Activated T-helper 1 cell treated with anti-CD3 and anti-CD28 coated beads, Interleukin-12 subunit alpha, Interleukin-12 subunit beta, Interleukin-2, Interleukin-4 antibody, amounts not matched to agents 30 ng/mL and 10 ng/mL and 1 ng/mL, durations not matched to agents 14 hours and 24 hours and 36 hours (primary cell): ENCODE measurements around the gene CFAP46. TPM values are rescaled to one million over a fixed set of nuclear protein-coding genes. Genes with fewer than 3 reads are reported as not detected.

Source experiments
- DNase-seq: peaks from one replicate; pipeline ENCODE4 v3.0.0; 2021; ENCODE audit warnings: low spot score
- H3K27ac Mint-ChIP-seq: one replicate; pipeline ENCODE4 v1.8.0; 2021; ENCODE audit warnings: mild to moderate bottlenecking, mixed read lengths
- H3K27me3 Mint-ChIP-seq: one replicate; pipeline ENCODE4 v1.8.0; 2022; ENCODE audit warnings: mild to moderate bottlenecking, moderate library complexity, mixed read lengths; ENCODE audit not compliant: insufficient read depth
- H3K36me3 Mint-ChIP-seq: one replicate; pipeline ENCODE4 v1.8.0; 2021; ENCODE audit warnings: low read depth, mixed read lengths
- H3K4me1 Mint-ChIP-seq: one replicate; pipeline ENCODE4 v1.8.0; 2021; ENCODE audit warnings: low read depth, mixed read lengths
- H3K4me3 Mint-ChIP-seq: one replicate; pipeline ENCODE4 v1.8.0; 2021; ENCODE audit warnings: mild to moderate bottlenecking, moderate library complexity, mixed read lengths
- H3K9me3 Mint-ChIP-seq: one replicate; pipeline ENCODE4 v1.8.0; 2021; ENCODE audit warnings: mixed read lengths
- intact Hi-C: fragments of 100-400 bp; cut with micrococcal nuclease; formaldehyde crosslinking; loops from one replicate; pipeline ENCODE4 v1.15.1; 2024
- total RNA-seq: library from RNA; stranded (reverse); gene quantifications from 2 replicates; pipeline ENCODE4 v1.2.3, GENCODE V29; 2022

CFAP46 gene
- total RNA-seq, 1 donor from 2014 or later: not detected

GRCh38 chr10:132964231-132964630 lies 21.9 kb upstream of the CFAP46 start:
- Mint-ChIP-seq H3K36me3 (no peaks in the 10 kb centered on the region), H3K9me3 (no peaks in the 10 kb centered on the region), H3K4me1 (peaks cover 16% of the 10 kb centered on the region), H3K27ac (no peak overlapping the region), H3K4me3 (no peak overlapping the region), H3K27me3 (peaks cover 14% of the 10 kb centered on the region)
- intact Hi-C loops: loop anchor here (5.0 kb wide), 1 partner anchor 202 kb away; no protein-coding TSS in a partner anchor
- no peak for DNase-seq

- no peaks in the 10 kb centered on the region for H3K36me3 Mint-ChIP-seq
- no peak for DNase-seq
- peak overlapping the region; percentile 53 for H3K27ac Mint-ChIP-seq
- H3K4me1 Mint-ChIP-seq: peaks cover 16% of the 10 kb centered on the region
- H3K4me3 Mint-ChIP-seq: peak overlapping the region; percentile 70
- H3K27me3 Mint-ChIP-seq: peaks cover 11% of the 10 kb centered on the region
- intact Hi-C loops: loop anchor here (5.0 kb wide), 1 partner anchor 201 kb away; no protein-coding TSS in a partner anchor
- H3K9me3 Mint-ChIP-seq: no peaks in the 10 kb centered on the region
Observed at GRCh38 chr10:132963430-132963960, 21.1 kb upstream of the CFAP46 start.

- intact Hi-C loops: loop anchor here (1.0 to 5.0 kb wide), 2 partner anchors 201 to 296 kb away; no protein-coding TSS in a partner anchor
- peak overlapping the region; percentile 90 for H3K4me3 Mint-ChIP-seq
- H3K27ac Mint-ChIP-seq: peak overlapping the region; percentile 68
- H3K9me3 Mint-ChIP-seq: no peaks in the 10 kb centered on the region
- H3K36me3 Mint-ChIP-seq: no peaks in the 10 kb centered on the region
- no peak for DNase-seq
- H3K4me1 Mint-ChIP-seq: peaks cover 16% of the 10 kb centered on the region
- H3K27me3 Mint-ChIP-seq: peaks cover 11% of the 10 kb centered on the region
Observed at GRCh38 chr10:132962623-132963429, 20.5 kb upstream of the CFAP46 start.

DNA sequence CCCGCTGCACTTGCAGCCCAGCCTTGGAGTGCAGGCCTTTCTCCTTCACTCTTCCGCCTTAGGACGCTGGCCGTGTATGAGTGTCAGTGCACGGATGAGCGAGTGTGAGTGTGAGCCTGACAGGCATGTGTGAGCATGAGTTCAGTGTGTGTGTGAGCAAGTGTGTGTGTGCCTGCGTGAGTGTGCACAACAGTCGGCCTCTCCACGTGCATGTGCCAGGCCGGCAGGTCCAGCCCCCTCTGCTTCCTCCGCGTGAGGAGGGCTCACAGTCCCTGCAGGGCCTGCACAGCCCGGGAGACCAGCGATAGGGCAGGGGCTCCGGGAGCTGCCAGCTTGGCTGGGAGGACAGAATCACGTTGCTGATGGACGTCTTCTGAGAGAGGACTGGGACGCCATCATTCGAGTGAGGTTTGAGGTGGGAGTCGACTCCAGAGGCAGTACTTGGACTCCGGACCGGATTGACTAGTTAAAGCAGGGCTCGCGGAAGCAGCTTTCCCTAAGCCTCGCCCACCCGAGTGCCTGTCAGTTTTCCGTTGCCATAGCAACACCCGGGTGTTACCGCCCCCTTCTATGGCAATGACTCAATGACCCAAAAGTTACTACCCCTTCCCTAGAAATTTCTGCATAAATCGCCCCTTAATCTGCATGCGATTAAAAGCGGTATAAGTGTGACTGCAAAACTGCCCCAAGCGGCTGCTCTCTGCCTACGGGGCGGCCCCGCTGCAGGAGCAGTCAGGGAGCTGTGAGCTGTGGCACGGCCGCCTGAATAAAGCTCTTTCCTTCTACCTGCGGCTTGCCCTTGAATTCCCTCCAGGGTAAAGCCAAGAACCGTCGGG lies 19.6 kb upstream of the CFAP46 start:
- Mint-ChIP-seq H3K4me1 (peaks cover 16% of the 10 kb centered on the region), H3K27ac (peak overlapping the region; percentile 68), H3K36me3 (no peaks in the 10 kb centered on the region), H3K9me3 (no peaks in the 10 kb centered on the region), H3K4me3 (peak overlapping the region; percentile 90), H3K27me3 (peaks cover 11% of the 10 kb centered on the region)
- intact Hi-C loops: loop anchor here (1.0 to 5.0 kb wide), 2 partner anchors 200 to 297 kb away; no protein-coding TSS in a partner anchor
- peak; percentile 54 for DNase-seq

DNA sequence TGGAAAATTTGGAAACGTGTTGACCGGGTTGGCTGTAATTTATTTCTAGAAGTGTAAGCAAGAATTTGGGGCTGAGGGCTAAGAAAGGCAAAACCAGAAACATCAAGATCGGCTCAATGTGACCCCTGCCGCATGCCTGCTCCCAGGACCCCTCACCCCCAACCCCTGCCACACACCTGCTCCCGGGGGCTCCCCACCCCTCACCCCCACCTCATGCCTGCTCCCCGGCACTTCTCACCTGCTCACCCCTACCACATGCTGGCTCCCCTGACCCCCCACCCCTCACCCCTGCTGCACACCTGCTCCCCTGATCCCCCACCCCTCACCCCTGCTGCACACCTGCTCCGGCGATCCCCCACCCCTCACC lies 19.0 kb upstream of the CFAP46 start:
- peaks cover 11% of the 10 kb centered on the region for H3K27me3 Mint-ChIP-seq
- peaks cover 16% of the 10 kb centered on the region for H3K4me1 Mint-ChIP-seq
- H3K36me3 Mint-ChIP-seq: no peaks in the 10 kb centered on the region
- intact Hi-C loops: loop anchor here (5.0 kb wide), 1 partner anchor 199 kb away; no protein-coding TSS in a partner anchor
- no peak for DNase-seq
- no peak overlapping the region for H3K27ac Mint-ChIP-seq
- no peak overlapping the region for H3K4me3 Mint-ChIP-seq
- H3K9me3 Mint-ChIP-seq: no peaks in the 10 kb centered on the region

- intact Hi-C loops: loop anchor here (5.0 kb wide), 1 partner anchor 199 kb away; no protein-coding TSS in a partner anchor
- peaks cover 16% of the 10 kb centered on the region for H3K4me1 Mint-ChIP-seq
- no peak overlapping the region for H3K27ac Mint-ChIP-seq
- H3K27me3 Mint-ChIP-seq: peaks cover 8% of the 10 kb centered on the region
- H3K36me3 Mint-ChIP-seq: no peaks in the 10 kb centered on the region
- no peak overlapping the region for H3K4me3 Mint-ChIP-seq
- no peaks in the 10 kb centered on the region for H3K9me3 Mint-ChIP-seq
- DNase-seq: no peak
Observed at GRCh38 chr10:132960631-132961419, 18.5 kb upstream of the CFAP46 start.

DNA sequence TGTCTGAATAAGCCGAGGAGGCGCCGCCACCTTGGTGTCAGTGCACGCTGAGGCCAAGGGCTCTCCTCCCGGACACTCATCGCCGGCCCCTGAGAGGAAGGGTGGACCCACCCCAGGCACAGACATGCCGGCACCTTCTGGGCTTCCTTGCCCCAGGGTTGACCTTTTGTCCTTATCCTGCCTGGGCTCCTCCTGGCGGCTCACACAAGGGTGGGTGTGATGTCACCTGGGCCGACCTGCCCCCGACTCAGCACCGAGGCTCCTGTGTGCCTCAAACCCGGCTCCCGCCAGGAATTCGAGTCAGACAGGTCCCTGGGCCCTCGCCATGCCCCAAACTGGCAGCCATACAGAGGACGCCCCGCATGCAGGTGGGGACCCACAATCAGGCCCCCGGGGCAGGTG lies 17.7 kb upstream of the CFAP46 start:
- H3K27ac Mint-ChIP-seq: no peak overlapping the region
- H3K4me1 Mint-ChIP-seq: peaks cover 16% of the 10 kb centered on the region
- H3K27me3 Mint-ChIP-seq: peaks cover 5% of the 10 kb centered on the region
- no peak for DNase-seq
- no peaks in the 10 kb centered on the region for H3K9me3 Mint-ChIP-seq
- no peak overlapping the region for H3K4me3 Mint-ChIP-seq
- intact Hi-C loops: loop anchor here (5.0 kb wide), 1 partner anchor 198 kb away; no protein-coding TSS in a partner anchor
- no peaks in the 10 kb centered on the region for H3K36me3 Mint-ChIP-seq

- intact Hi-C loops: no loop called here
- no peaks in the 10 kb centered on the region for H3K36me3 Mint-ChIP-seq
- no peak overlapping the region for H3K27ac Mint-ChIP-seq
- H3K4me1 Mint-ChIP-seq: peaks cover 16% of the 10 kb centered on the region
- H3K27me3 Mint-ChIP-seq: peaks cover 5% of the 10 kb centered on the region
- no peaks in the 10 kb centered on the region for H3K9me3 Mint-ChIP-seq
- H3K4me3 Mint-ChIP-seq: no peak overlapping the region
- no peak for DNase-seq
Observed at GRCh38 chr10:132959559-132959961, 17.2 kb upstream of the CFAP46 start.

DNA sequence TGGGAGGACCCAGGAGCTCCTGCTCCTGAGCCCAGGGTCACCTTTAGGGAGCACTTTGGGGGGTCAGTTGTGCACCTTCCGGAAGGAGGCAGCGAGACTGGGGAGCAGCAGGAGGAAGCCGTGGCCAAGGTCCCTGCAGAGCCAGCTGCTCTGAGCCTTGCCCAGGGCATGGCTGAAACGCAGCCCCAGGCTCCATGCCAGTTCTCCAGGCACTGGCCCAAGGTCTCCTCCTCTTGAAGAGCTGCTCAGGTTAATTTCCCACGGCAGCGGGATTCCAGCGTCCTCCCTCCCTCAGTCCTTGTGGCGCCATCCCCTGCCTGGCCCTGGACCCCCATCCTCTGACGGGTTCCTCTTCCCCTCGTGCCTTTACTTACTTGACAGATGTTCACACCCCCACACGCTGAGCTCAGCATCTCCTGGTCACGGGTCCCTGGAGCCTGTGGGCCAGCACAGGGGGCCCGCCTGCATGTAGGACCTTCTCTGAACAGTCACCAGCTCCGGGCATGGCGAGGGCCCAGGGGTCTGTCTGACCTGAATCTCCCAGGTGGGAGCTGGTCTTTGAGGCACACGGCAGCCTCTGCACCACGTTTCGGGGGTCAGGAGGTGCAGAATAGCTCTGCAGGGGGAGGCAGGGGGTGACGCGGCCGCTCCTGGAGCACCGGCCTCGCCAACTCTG lies 16.7 kb upstream of the CFAP46 start:
- peaks cover 6% of the 10 kb centered on the region for H3K27me3 Mint-ChIP-seq
- DNase-seq: no peak
- no peak overlapping the region for H3K4me3 Mint-ChIP-seq
- H3K27ac Mint-ChIP-seq: no peak overlapping the region
- no peaks in the 10 kb centered on the region for H3K36me3 Mint-ChIP-seq
- intact Hi-C loops: no loop called here
- H3K4me1 Mint-ChIP-seq: peaks cover 16% of the 10 kb centered on the region
- no peaks in the 10 kb centered on the region for H3K9me3 Mint-ChIP-seq

- Mint-ChIP-seq H3K36me3 (no peaks in the 10 kb centered on the region), H3K9me3 (no peaks in the 10 kb centered on the region), H3K27me3 (peaks cover 7% of the 10 kb centered on the region), H3K27ac (no peak overlapping the region), H3K4me3 (no peak overlapping the region), H3K4me1 (peaks cover 13% of the 10 kb centered on the region)
- intact Hi-C loops: no loop called here
- DNase-seq: no peak
Observed at GRCh38 chr10:132957981-132958882, 15.9 kb upstream of the CFAP46 start.

- Mint-ChIP-seq H3K36me3 (no peaks in the 10 kb centered on the region), H3K9me3 (no peaks in the 10 kb centered on the region), H3K4me3 (no peak overlapping the region), H3K27me3 (peaks cover 4% of the 10 kb centered on the region), H3K4me1 (peaks cover 2% of the 10 kb centered on the region), H3K27ac (no peak overlapping the region)
- intact Hi-C loops: no loop called here
- DNase-seq: no peak
Observed at GRCh38 chr10:132957131-132957530, 14.8 kb upstream of the CFAP46 start.
